ENCODE results near the gene KISS1.
A peak's percentile ranks its signal among the peaks of the same experiment; 100 is the strongest.

KISS1 gene

GRCh38 chr1:204201348-204202040 is 5.2 kb upstream of the KISS1 start:
- no peak for TF ChIP-seq CTCF (IDR thresholded peaks at IDR 0.05; ENCODE audit: low read length, missing control alignments)

GRCh38 chr1:204199579-204199978 is 3.3 kb upstream of the KISS1 start:
- no peak for DNase-seq (ENCODE audit: low read depth)
- TF ChIP-seq CTCF (IDR thresholded peaks at IDR 0.05; ENCODE audit: low read length, missing control alignments) = no peak
- H3K4me3 ChIP-seq (replicated peaks; ENCODE audit: low read depth, low read length) = no peak overlapping the region

More at GRCh38 chr1:204201348-204202040, 5.2 kb upstream of the KISS1 start:
- DNase-seq (ENCODE audit: low read depth) = no peak
- H3K4me3 ChIP-seq (replicated peaks; ENCODE audit: low read depth, low read length) = no peak overlapping the region

- no peak for TF ChIP-seq CTCF (IDR thresholded peaks at IDR 0.05; ENCODE audit: low read length, missing control alignments)
- no peak overlapping the region for H3K4me3 ChIP-seq (replicated peaks; ENCODE audit: low read depth, low read length)
- peak; percentile 69 for DNase-seq (ENCODE audit: low read depth)
These were observed 2.4 kb upstream of the KISS1 start for GRCh38 chr1:204198348-204199340.

GRCh38 chr1:204197068-204197467 is 777 bp upstream of the KISS1 start:
- DNase-seq (ENCODE audit: low read depth) = no peak
- no peak for TF ChIP-seq CTCF (IDR thresholded peaks at IDR 0.05; ENCODE audit: low read length, missing control alignments)
- H3K4me3 ChIP-seq (replicated peaks; ENCODE audit: low read depth, low read length) = no peak overlapping the region

- no peak for DNase-seq (ENCODE audit: low read depth)
- H3K4me3 ChIP-seq (replicated peaks; ENCODE audit: low read depth, low read length) = no peak overlapping the region
- no peak for TF ChIP-seq CTCF (IDR thresholded peaks at IDR 0.05; ENCODE audit: low read length, missing control alignments)
These were observed 1.5 kb downstream of the KISS1 start for GRCh38 chr1:204194771-204195170.

GRCh38 chr1:204194080-204194479 is 2.2 kb downstream of the KISS1 start:
- TF ChIP-seq CTCF (IDR thresholded peaks at IDR 0.05; ENCODE audit: low read length, missing control alignments) = no peak
- no peak overlapping the region for H3K4me3 ChIP-seq (replicated peaks; ENCODE audit: low read depth, low read length)

More at GRCh38 chr1:204194080-204194479, 2.2 kb downstream of the KISS1 start:
- DNase-seq (ENCODE audit: low read depth) = no peak
